Measurements from ENCODE around the gene ZNF236. TPM values are rescaled to one million over a fixed set of nuclear protein-coding genes. Genes with fewer than 3 reads are reported as not detected.

ZNF236 gene
- total and polyA plus RNA-seq, 10 of the 15 experiments (the other 5 are each of a cell fraction or from before 2014, with no cell fraction given) = 1.0 to 14.4 (median 5.9) TPM

- peak overlapping the region; percentile 100 for H3K4me3 ChIP-seq
- H4K20me1 ChIP-seq (ENCODE audit: control insufficient read depth, insufficient read depth) = no peaks in the 10 kb centered on the region
- 85% methylated on average over 12 of the region's 12 CpGs for WGBS (ENCODE audit: insufficient coverage, insufficient replicate concordance, low lambda C conversion rate, missing lambda C conversion rate)
- FAIRE-seq (no peak), ATAC-seq (no peak), DNase-seq (ENCODE audit: low read depth, low spot score) (no peak)
- ChIA-PET RAD21 (ENCODE audit: unreplicated experiment) (interaction anchor here (1.0 kb wide), 2 partner anchors 21 to 159 kb away, joined by 3 to 4 read pairs; no protein-coding TSS in a partner anchor), SMC1A (ENCODE audit: uncharacterized antibody, unreplicated experiment) (interaction anchor here (1.0 to 1.9 kb wide), 4 partner anchors 21 to 156 kb away, joined by 3 to 12 read pairs (median 4); no protein-coding TSS in a partner anchor), POLR2A (interaction anchor here (0.5 to 1.3 kb wide), 2 partner anchors 12 to 1318 kb away, joined by 3 read pairs; no protein-coding TSS in a partner anchor), CTCF (interaction anchor here (0.9 to 3.4 kb wide), 3 partner anchors 12 to 21 kb away, joined by 3 to 33 read pairs (median 4); no protein-coding TSS in a partner anchor)
- peak; percentile 95 for TF ChIP-seq MLLT1 (IDR thresholded peaks at IDR 0.05)
- TF ChIP-seq, protein P1, sequence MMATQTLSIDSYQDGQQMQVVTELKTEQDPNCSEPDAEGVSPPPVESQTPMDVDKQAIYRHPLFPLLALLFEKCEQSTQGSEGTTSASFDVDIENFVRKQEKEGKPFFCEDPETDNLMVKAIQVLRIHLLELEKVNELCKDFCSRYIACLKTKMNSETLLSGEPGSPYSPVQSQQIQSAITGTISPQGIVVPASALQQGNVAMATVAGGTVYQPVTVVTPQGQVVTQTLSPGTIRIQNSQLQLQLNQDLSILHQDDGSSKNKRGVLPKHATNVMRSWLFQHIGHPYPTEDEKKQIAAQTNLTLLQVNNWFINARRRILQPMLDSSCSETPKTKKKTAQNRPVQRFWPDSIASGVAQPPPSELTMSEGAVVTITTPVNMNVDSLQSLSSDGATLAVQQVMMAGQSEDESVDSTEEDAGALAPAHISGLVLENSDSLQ (IDR thresholded peaks at IDR 0.05) = no peak
- intact Hi-C loops (cut with micrococcal nuclease; ENCODE audit: unreplicated experiment) = loop anchor here (5.0 to 10.0 kb wide), 3 partner anchors 233 to 329 kb away; partner anchors contain the start of gene ZNF516
- peak overlapping the region; percentile 89; the same call in 1 of the 2 replicates for H3K9ac ChIP-seq (ENCODE audit: control insufficient read depth, insufficient read depth, low read length)
- peak overlapping the region; percentile 89 for H3K4me2 ChIP-seq (ENCODE audit: control insufficient read depth, insufficient read depth)
- peaks cover 76% of the 10 kb centered on the region for H3K79me2 ChIP-seq (ENCODE audit: control insufficient read depth, insufficient read depth, low read length)
- in situ Hi-C loops (cut with MboI) = no loop called here
- no peaks in the 10 kb centered on the region for H3K9me3 ChIP-seq (replicated peaks; ENCODE audit: control insufficient read depth, insufficient read depth, low read length)
- peak overlapping the region; percentile 84 for H3K27ac ChIP-seq (ENCODE audit: control insufficient read depth, insufficient read depth)
- H3K27me3 ChIP-seq (replicated peaks in 1 of 2; ENCODE audit: control insufficient read depth in 2 of 2, insufficient read depth in 2 of 2, low read length in 1 of 2) = no peaks in the 10 kb centered on the region
- H3K36me3 ChIP-seq (ENCODE audit: control insufficient read depth in 2 of 2, insufficient read depth in 2 of 2, low read length in 1 of 2) = no peaks in the 10 kb centered on the region
- peaks cover 13% of the 10 kb centered on the region for H3K4me1 ChIP-seq (ENCODE audit: control insufficient read depth, insufficient read depth, low read length)
- no peak overlapping the region; the same call in 1 of the 2 replicates for H2AFZ ChIP-seq (ENCODE audit: control insufficient read depth, low read depth, low read length)
- TSS peak; percentile 54 for BruUV-seq (replicated peaks)
These were observed 1.9 kb downstream of the ZNF236 start for GRCh38 chr18:76824145-76824676.
